HG03558 (cell line): ENCODE results near the gene NRCAM.

Experiments
- ATAC-seq: cut with Tn5 transposase; IDR thresholded peaks from one replicate; pipeline ENCODE4 v1.9.1; 2021; ENCODE audit warnings: moderate number of reproducible peaks; ENCODE audit not compliant: unreplicated experiment; ENCODE audit errors: extremely low read depth

NRCAM gene

GRCh38 chr7:108118959-108119358, 337.3 kb downstream of the NRCAM start:
- ATAC-seq = no peak

GRCh38 chr7:108114117-108114841, 342.0 kb downstream of the NRCAM start:
- ATAC-seq = no peak

- ATAC-seq = no peak
Measured at GRCh38 chr7:108112683-108113082, 343.6 kb downstream of the NRCAM start.

- no peak for ATAC-seq
Measured at GRCh38 chr7:108109221-108109908, 346.9 kb downstream of the NRCAM start.

GRCh38 chr7:108108131-108108530, 348.1 kb downstream of the NRCAM start:
- ATAC-seq = no peak

- no peak for ATAC-seq
Measured at GRCh38 chr7:108104324-108104723, 351.9 kb downstream of the NRCAM start.

GRCh38 chr7:108103558-108104298, 352.5 kb downstream of the NRCAM start:
- no peak for ATAC-seq

GRCh38 chr7:108102671-108103312, 353.4 kb downstream of the NRCAM start:
- no peak for ATAC-seq

- ATAC-seq = no peak
Measured at GRCh38 chr7:108101759-108102158, 354.5 kb downstream of the NRCAM start.

- no peak for ATAC-seq
Measured at GRCh38 chr7:108099713-108100112, 356.5 kb downstream of the NRCAM start.

GRCh38 chr7:108097703-108098102, 358.5 kb downstream of the NRCAM start:
- ATAC-seq = no peak
